Liver (tissue), 9 donors: Measurements from ENCODE around the gene CD96. TPM values are rescaled to one million over a fixed set of nuclear protein-coding genes. Genes with fewer than 3 reads are reported as not detected.

ENCODE experiments used
- DNase-seq: peaks from one replicate; pipeline ENCODE4 v3.0.0-alpha.2; 2017; ENCODE audit warnings: low spot score
- H3K27ac ChIP-seq, 2 donors: one replicate each; pipeline ENCODE4 v1.7.0; 2013; ENCODE audit warnings: inconsistent platforms in 2 of 2, low read length in 2 of 2, control low read depth in 1 of 2, low read depth in 1 of 2, mild to moderate bottlenecking in 1 of 2
- H3K27me3 ChIP-seq, 4 donors: one replicate each; pipeline versions ENCODE4 v1.6.1 to v1.7.0; 2013; ENCODE audit warnings: low read length in 3 of 4, inconsistent platforms in 1 of 4, mild to moderate bottlenecking in 1 of 4, moderate library complexity in 1 of 4; ENCODE audit not compliant: control insufficient read depth in 4 of 4, insufficient read depth in 4 of 4
- H3K36me3 ChIP-seq, 4 donors: one replicate each; pipeline versions ENCODE4 v1.6.1 to v1.7.0; 2013; ENCODE audit warnings: low read length in 3 of 4, mild to moderate bottlenecking in 3 of 4, low read depth in 1 of 4, moderate library complexity in 1 of 4; ENCODE audit not compliant: control insufficient read depth in 4 of 4, insufficient read depth in 3 of 4
- H3K4me1 ChIP-seq, 4 donors: one replicate each; pipeline versions ENCODE4 v1.6.1 to v1.7.0; 2013; ENCODE audit warnings: low read length in 3 of 4, mild to moderate bottlenecking in 3 of 4, moderate library complexity in 1 of 4; ENCODE audit not compliant: control insufficient read depth in 4 of 4, insufficient read depth in 4 of 4
- H3K4me3 ChIP-seq, 3 donors: one replicate each; pipeline versions ENCODE4 v1.6.1 to v1.7.0; 2013; ENCODE audit warnings: low read length in 3 of 3, control low read depth in 1 of 3, low read depth in 1 of 3, mild to moderate bottlenecking in 1 of 3
- H3K9ac ChIP-seq, 2 donors: one replicate each; pipeline ENCODE4 v1.7.0; 2013; ENCODE audit warnings: low read length in 2 of 2, mild to moderate bottlenecking in 2 of 2, moderate library complexity in 2 of 2, control low read depth in 1 of 2, low read depth in 1 of 2
- H3K9me3 ChIP-seq, 4 donors: one replicate each; pipeline versions ENCODE4 v1.6.1 to v1.7.0; 2013; ENCODE audit warnings: low read length in 3 of 4; ENCODE audit not compliant: control insufficient read depth in 4 of 4
- EGR1 ChIP-seq, 2 donors: IDR thresholded peaks; 2 replicates each; pipeline ENCODE4 v1.6.1; 2016 to 2018; ENCODE audit warnings: antibody characterized with exemption in 2 of 2, low read depth in 2 of 2
- FOXA1 ChIP-seq: IDR thresholded peaks from 2 replicates; pipeline ENCODE4 v1.6.1; 2016; ENCODE audit warnings: antibody characterized with exemption
- FOXA2 ChIP-seq: IDR thresholded peaks from 2 replicates; pipeline ENCODE4 v1.6.1; 2016; ENCODE audit warnings: antibody characterized with exemption
- GABPA ChIP-seq, 2 donors: IDR thresholded peaks in 1 of 2; conservative IDR thresholded peaks in 1 of 2; 2 replicates each; pipeline ENCODE4 v1.6.1; 2016; ENCODE audit warnings: antibody characterized with exemption in 2 of 2, mild to moderate bottlenecking in 1 of 2, moderate library complexity in 1 of 2
- HNF4A ChIP-seq, 2 donors: conservative IDR thresholded peaks; 2 replicates each; pipeline ENCODE4 v1.6.1; 2016; ENCODE audit warnings: antibody characterized with exemption in 2 of 2, mild to moderate bottlenecking in 2 of 2
- HNF4G ChIP-seq: IDR thresholded peaks from 2 replicates; pipeline ENCODE4 v1.6.1; 2016; ENCODE audit warnings: antibody characterized with exemption
- JUND ChIP-seq, 2 donors: IDR thresholded peaks; 2 replicates each; pipeline ENCODE4 v1.6.1; 2016; ENCODE audit warnings: antibody characterized with exemption in 2 of 2
- MAX ChIP-seq: IDR thresholded peaks from 2 replicates; pipeline ENCODE4 v1.6.1; 2016; ENCODE audit warnings: antibody characterized with exemption
- NR2F2 ChIP-seq: IDR thresholded peaks from 2 replicates; pipeline ENCODE4 v1.6.1; 2016; ENCODE audit warnings: antibody characterized with exemption
- RAD21 ChIP-seq, 2 donors: IDR thresholded peaks; 2 replicates each; pipeline ENCODE4 v1.6.1; 2016; ENCODE audit warnings: antibody characterized with exemption in 2 of 2, mild to moderate bottlenecking in 2 of 2
- RXRA ChIP-seq, 2 donors: IDR thresholded peaks; 2 replicates each; pipeline ENCODE4 v1.6.1; 2017 to 2018; ENCODE audit warnings: antibody characterized with exemption in 2 of 2, mild to moderate bottlenecking in 1 of 2
- SP1 ChIP-seq: IDR thresholded peaks from 2 replicates; pipeline ENCODE4 v1.6.1; 2018; ENCODE audit warnings: antibody characterized with exemption, mild to moderate bottlenecking
- TAF1 ChIP-seq: conservative IDR thresholded peaks from 2 replicates; pipeline ENCODE4 v1.6.1; 2016; ENCODE audit warnings: antibody characterized with exemption, mild to moderate bottlenecking
- YY1 ChIP-seq: IDR thresholded peaks from 2 replicates; pipeline ENCODE4 v1.6.1; 2016; ENCODE audit warnings: antibody characterized with exemption, mild to moderate bottlenecking
- WGBS: extraction: QIAGEN DNeasy Blood & Tissue Kit; methylation state at CpG from one replicate; pipeline ENCODE4 v1.1.7; 2013; 5-methylcytosine and 5-hydroxymethylcytosine counted together
- polyA plus RNA-seq, 2 donors: library from polyadenylated mRNA; stranded (reverse) in 1 of 2; unstranded in 1 of 2; fragments of 200-250 nt in 1 of 2; fragments of >200 nt in 1 of 2; fragmentation: Nextera tagmentation in 1 of 2; extraction: Ambion mirVana in 1 of 2; gene quantifications; one replicate each; pipeline versions ENCODE4 v1.2.1 to v1.2.3, GENCODE V29; 2013 to 2015
- total RNA-seq, 2 donors: library from RNA; depleted of rRNA; stranded (reverse); fragments of >200 nt; gene quantifications; one replicate each; pipeline ENCODE4 v1.2.3, GENCODE V29; 2014
- TF ChIP-seq, protein P1 (sequence below): IDR thresholded peaks from 2 replicates; pipeline ENCODE4 v1.6.1; 2016; ENCODE audit warnings: antibody characterized with exemption, mild to moderate bottlenecking
- TF ChIP-seq, protein P2 (sequence below): fragments of 150-350 bp; IDR thresholded peaks from 2 replicates; pipeline ENCODE4 v1.5.1; 2017; ENCODE audit warnings: improper control_type of control experiment, low read depth, low read length; ENCODE audit not compliant: missing input control
- TF ChIP-seq, protein P3 (sequence below): IDR thresholded peaks from 2 replicates; pipeline ENCODE4 v1.6.1; 2016; ENCODE audit warnings: antibody characterized with exemption
- TF ChIP-seq, protein P4 (sequence below): IDR thresholded peaks from 2 replicates; pipeline ENCODE4 v1.6.1; 2016; ENCODE audit warnings: antibody characterized with exemption
- donor health status: healthy.
- donor health status: healthy.
- donor health status: healthy.
- donor health status: healthy.
- donor health status: healthy.

The CD96 gene
- total and polyA plus RNA-seq, 4 donors = 0.46 to 2.7 (median 0.92) TPM

DNA sequence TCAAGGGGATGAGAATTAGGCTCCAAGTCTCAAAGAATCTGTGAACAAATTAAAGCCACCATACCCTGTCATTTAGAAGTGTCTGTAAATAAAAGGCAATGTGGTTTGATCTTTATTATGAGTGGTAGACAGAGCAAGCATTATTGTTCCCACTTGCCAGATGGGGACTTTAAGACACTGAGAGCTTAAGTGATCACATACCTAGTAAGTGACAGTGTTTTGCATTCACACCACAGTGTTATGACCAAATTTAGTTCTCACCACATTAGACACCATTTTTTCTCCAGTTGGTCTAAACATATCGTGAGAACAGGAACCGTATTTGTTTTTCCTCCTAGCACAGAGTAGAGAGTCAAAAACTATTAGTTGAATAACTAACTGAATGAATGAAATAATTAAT is 66.4 kb downstream of the CD96 start:
- Histone ChIP-seq H3K36me3 (no peaks in the 10 kb centered on the region), H3K27me3 (no peaks in the 10 kb centered on the region), H3K4me1 (no peaks in the 10 kb centered on the region), H3K9me3 (no peaks in the 10 kb centered on the region), H3K27ac (no peak overlapping the region), H3K4me3 (no peak overlapping the region), H3K9ac (no peak overlapping the region)
- WGBS = 85% methylated on average over 2 of the region's 2 CpGs
- no peak for DNase-seq
- TF ChIP-seq FOXA2 = no peak
- TF ChIP-seq HNF4G = no peak
- no peak for TF ChIP-seq EGR1 (IDR thresholded peaks at IDR 0.05; ENCODE audit: low read depth in 2 of 2)
- TF ChIP-seq, protein P1, sequence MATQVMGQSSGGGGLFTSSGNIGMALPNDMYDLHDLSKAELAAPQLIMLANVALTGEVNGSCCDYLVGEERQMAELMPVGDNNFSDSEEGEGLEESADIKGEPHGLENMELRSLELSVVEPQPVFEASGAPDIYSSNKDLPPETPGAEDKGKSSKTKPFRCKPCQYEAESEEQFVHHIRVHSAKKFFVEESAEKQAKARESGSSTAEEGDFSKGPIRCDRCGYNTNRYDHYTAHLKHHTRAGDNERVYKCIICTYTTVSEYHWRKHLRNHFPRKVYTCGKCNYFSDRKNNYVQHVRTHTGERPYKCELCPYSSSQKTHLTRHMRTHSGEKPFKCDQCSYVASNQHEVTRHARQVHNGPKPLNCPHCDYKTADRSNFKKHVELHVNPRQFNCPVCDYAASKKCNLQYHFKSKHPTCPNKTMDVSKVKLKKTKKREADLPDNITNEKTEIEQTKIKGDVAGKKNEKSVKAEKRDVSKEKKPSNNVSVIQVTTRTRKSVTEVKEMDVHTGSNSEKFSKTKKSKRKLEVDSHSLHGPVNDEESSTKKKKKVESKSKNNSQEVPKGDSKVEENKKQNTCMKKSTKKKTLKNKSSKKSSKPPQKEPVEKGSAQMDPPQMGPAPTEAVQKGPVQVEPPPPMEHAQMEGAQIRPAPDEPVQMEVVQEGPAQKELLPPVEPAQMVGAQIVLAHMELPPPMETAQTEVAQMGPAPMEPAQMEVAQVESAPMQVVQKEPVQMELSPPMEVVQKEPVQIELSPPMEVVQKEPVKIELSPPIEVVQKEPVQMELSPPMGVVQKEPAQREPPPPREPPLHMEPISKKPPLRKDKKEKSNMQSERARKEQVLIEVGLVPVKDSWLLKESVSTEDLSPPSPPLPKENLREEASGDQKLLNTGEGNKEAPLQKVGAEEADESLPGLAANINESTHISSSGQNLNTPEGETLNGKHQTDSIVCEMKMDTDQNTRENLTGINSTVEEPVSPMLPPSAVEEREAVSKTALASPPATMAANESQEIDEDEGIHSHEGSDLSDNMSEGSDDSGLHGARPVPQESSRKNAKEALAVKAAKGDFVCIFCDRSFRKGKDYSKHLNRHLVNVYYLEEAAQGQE = no peak
- TF ChIP-seq RAD21 (IDR thresholded peaks at IDR 0.05) = no peak
- TF ChIP-seq, protein P2, sequence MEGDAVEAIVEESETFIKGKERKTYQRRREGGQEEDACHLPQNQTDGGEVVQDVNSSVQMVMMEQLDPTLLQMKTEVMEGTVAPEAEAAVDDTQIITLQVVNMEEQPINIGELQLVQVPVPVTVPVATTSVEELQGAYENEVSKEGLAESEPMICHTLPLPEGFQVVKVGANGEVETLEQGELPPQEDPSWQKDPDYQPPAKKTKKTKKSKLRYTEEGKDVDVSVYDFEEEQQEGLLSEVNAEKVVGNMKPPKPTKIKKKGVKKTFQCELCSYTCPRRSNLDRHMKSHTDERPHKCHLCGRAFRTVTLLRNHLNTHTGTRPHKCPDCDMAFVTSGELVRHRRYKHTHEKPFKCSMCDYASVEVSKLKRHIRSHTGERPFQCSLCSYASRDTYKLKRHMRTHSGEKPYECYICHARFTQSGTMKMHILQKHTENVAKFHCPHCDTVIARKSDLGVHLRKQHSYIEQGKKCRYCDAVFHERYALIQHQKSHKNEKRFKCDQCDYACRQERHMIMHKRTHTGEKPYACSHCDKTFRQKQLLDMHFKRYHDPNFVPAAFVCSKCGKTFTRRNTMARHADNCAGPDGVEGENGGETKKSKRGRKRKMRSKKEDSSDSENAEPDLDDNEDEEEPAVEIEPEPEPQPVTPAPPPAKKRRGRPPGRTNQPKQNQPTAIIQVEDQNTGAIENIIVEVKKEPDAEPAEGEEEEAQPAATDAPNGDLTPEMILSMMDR = no peak
- no peak for TF ChIP-seq GABPA (IDR thresholded peaks at IDR 0.05 in 1 of 2, conservative IDR thresholded peaks at IDR 0.05 in 1 of 2)
- TF ChIP-seq, protein P3, sequence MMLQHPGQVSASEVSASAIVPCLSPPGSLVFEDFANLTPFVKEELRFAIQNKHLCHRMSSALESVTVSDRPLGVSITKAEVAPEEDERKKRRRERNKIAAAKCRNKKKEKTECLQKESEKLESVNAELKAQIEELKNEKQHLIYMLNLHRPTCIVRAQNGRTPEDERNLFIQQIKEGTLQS = no peak
- no peak for TF ChIP-seq RXRA (IDR thresholded peaks at IDR 0.05)
- TF ChIP-seq JUND (IDR thresholded peaks at IDR 0.05) = no peak
- TF ChIP-seq TAF1 = no peak
- no peak for TF ChIP-seq FOXA1
- TF ChIP-seq MAX = no peak
- no peak for TF ChIP-seq NR2F2
- TF ChIP-seq, protein P4, sequence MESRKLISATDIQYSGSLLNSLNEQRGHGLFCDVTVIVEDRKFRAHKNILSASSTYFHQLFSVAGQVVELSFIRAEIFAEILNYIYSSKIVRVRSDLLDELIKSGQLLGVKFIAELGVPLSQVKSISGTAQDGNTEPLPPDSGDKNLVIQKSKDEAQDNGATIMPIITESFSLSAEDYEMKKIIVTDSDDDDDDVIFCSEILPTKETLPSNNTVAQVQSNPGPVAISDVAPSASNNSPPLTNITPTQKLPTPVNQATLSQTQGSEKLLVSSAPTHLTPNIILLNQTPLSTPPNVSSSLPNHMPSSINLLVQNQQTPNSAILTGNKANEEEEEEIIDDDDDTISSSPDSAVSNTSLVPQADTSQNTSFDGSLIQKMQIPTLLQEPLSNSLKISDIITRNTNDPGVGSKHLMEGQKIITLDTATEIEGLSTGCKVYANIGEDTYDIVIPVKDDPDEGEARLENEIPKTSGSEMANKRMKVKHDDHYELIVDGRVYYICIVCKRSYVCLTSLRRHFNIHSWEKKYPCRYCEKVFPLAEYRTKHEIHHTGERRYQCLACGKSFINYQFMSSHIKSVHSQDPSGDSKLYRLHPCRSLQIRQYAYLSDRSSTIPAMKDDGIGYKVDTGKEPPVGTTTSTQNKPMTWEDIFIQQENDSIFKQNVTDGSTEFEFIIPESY = no peak
- TF ChIP-seq YY1 = no peak
- TF ChIP-seq HNF4A (conservative IDR thresholded peaks at IDR 0.05) = no peak

DNA sequence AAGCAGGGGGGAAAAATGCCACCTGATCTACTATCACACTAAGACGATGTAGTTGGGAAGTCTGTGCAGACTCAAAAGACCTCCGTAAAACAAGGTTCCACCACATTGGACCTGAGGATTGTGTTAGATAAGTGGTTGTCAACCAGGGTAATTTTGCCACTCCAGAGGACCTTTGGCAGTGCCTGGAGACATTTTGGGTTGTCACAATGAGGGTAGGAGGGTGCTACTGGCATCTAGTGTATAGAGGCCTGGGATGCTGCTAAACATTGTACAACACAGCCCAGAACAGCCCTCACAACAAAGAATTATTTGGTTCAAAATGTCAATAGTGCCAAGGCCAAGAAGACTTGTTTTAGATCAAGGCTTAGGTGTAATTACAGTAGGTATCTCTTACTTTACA is 67.7 kb downstream of the CD96 start:
- no peak overlapping the region for H3K27ac ChIP-seq
- H3K4me1 ChIP-seq = no peaks in the 10 kb centered on the region
- no peak for DNase-seq
- no peaks in the 10 kb centered on the region for H3K36me3 ChIP-seq
- no peak overlapping the region for H3K9ac ChIP-seq
- TF ChIP-seq MAX = no peak
- TF ChIP-seq, protein P1 = no peak
- no peak for TF ChIP-seq FOXA2
- no peak for TF ChIP-seq SP1
- H3K9me3 ChIP-seq = no peaks in the 10 kb centered on the region
- no peaks in the 10 kb centered on the region for H3K27me3 ChIP-seq
- no peak overlapping the region for H3K4me3 ChIP-seq
- WGBS = 86% methylated on average over 2 of the region's 2 CpGs
